K562 (cell line): Measurements from ENCODE around the gene WIPF3. TPM values are rescaled to one million over a fixed set of nuclear protein-coding genes. Genes with fewer than 3 reads are reported as not detected.

Source experiments
- CREM ChIP-seq: IDR thresholded peaks from 2 replicates; pipeline ENCODE4 v1.6.1; 2014; ENCODE audit warnings: antibody characterized with exemption, low read depth
- CUX1 ChIP-seq: fragments of 200-800 bp; sonication (Bioruptor generic); IDR thresholded peaks from 2 replicates; pipeline ENCODE4 v1.6.1; 2016; ENCODE audit warnings: missing genetic modification characterization, missing compliant biosample characterization
- ELK1 ChIP-seq: sonication (generic); formaldehyde crosslinking; IDR thresholded peaks from 2 replicates; pipeline ENCODE4 v1.8.1; 2022; ENCODE audit warnings: missing genetic modification reagents
- MAX ChIP-seq: sonication (generic); formaldehyde crosslinking; IDR thresholded peaks from 2 replicates; pipeline ENCODE4 v1.9.0; 2022; ENCODE audit warnings: mild to moderate bottlenecking, missing genetic modification reagents
- MGA ChIP-seq: fragments of 450-650 bp; IDR thresholded peaks from 2 replicates; pipeline ENCODE4 v1.6.1; 2016; ENCODE audit warnings: mild to moderate bottlenecking, moderate library complexity
- polyA plus RNA-seq, 8 experiments: library from polyadenylated mRNA; depleted of rRNA in 4 of 8; stranded (reverse) in 5 of 8; unstranded in 3 of 8; fragments of >200 nt; fragmentation: Nextera tagmentation in 2 of 8; fragmentation: Illumina TruSeq in 1 of 8; extraction: Ambion mirVana in 2 of 8; extraction: Trizol in 1 of 8; gene quantifications; 2 replicates each; pipeline versions ENCODE4 v1.2.1 to v1.2.3, GENCODE V29; 2011 to 2014; ENCODE audit warnings: inconsistent platforms in 1 of 8, missing spikeins in 1 of 8
- total RNA-seq, 7 experiments: library from RNA; depleted of rRNA in 6 of 7; stranded (reverse); fragments of >200 nt in 6 of 7; fragmentation: Illumina TruSeq in 2 of 7; extraction: Trizol in 2 of 7; gene quantifications; 2 replicates each; pipeline versions ENCODE4 v1.2.1 to v1.2.3, GENCODE V29; 2011 to 2021; ENCODE audit warnings: low replicate concordance in 1 of 7

The WIPF3 gene
- total and polyA plus RNA-seq, 9 of the 15 experiments (the other 6 are each of a cell fraction or from before 2014, with no cell fraction given): 0.18 to 3.2 (median 1.7) TPM

- TF ChIP-seq MGA (peak; percentile 74), CUX1 (CRISPR knock-in tag) (no peak), MAX (CRISPR knock-in tag) (peak; percentile 60; the same call in 1 of the 2 replicates), ELK1 (no peak), CREM (no peak)
Measured at GRCh38 chr7:29798422-29798821, 7.9 kb upstream of the WIPF3 start (continued).
